Activated CD8-positive, alpha-beta memory T cell treated with anti-CD3 and anti-CD28 coated beads, Interleukin-2, amount 50 U/mL, for 24 hours (primary cell): ENCODE data around the gene ZDHHC5.
A peak's percentile ranks its signal among the peaks of the same experiment; 100 is the strongest.
"Not testable (repeated sequence)": the region's sequence is repeated elsewhere in the genome, so short reads cannot be mapped to it uniquely, and the experiment has no call there.

Experiments
- DNase-seq: peaks from one replicate; pipeline ENCODE4 v3.0.0-alpha.2; 2020; ENCODE audit errors: extremely low read depth

Gene ZDHHC5

DNA sequence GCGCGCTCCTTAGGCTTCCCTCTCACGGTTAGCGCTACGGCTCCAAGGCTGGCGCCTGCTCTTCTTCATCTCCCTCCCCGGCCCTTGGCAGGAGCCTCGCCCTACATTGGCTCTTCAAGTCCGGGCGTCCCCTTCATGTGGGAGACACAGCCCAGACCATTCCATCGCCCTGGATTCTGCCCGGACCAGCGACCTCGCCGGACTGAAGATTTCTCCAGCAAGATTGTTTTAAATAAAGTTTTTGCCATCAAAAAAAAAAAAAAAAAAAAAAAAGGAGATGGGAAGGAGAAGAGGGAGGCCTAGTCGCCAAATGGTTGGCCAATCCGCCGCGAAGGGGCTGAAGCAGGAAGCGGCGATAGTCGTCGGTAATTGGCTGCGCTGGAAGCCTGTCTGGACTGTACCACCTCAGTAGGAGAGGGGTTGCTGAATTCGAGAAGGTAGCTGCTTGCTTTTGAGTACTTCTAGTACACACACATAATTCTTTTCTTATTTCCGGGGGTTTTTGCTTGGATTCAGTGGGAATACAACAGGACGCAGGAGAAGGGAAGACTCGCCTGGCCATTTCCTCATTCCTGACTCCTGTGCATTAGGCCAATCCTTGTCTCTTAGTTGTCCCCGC lies 688 bp upstream of the ZDHHC5 start:
- DNase-seq, result peak; percentile 86

DNA sequence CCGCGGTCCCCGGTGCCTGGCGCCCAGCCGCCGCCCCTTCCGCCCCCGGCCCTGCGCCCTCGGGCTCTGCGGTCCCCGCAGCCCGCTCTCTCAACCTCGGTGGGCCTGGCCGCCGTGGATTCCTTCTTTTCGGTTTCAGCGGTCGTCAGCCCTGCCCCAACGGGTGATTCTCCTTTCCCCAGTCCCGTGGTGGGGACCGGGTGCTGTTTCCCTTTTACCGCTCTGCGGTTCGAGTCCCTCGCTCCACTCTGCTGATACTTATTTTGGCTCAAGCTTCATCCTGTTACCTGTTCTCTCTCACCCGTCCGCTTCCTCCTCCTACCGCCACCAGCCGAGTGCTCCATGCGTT lies 494 bp downstream of the ZDHHC5 start:
- no peak for DNase-seq

DNA sequence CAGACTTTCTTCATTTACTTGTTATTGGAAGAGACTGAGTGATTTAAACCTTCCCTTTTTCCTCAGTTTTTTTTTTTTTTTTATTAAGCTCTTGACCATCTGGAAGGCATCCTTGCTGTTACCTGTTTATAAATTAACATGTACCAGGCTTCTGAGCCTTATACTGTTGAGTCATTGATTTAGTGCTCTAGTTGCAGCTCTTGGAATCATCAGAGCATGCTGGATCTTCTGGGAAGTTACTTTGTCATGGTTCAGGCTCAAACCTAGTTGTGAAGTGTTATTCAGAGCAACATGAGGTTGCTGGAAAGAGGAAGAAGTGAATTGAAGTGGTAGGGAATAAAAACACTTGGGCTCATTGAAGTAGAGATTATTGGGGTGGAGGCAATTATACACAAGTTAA lies 6.3 kb downstream of the ZDHHC5 start:
- DNase-seq, result no peak

DNA sequence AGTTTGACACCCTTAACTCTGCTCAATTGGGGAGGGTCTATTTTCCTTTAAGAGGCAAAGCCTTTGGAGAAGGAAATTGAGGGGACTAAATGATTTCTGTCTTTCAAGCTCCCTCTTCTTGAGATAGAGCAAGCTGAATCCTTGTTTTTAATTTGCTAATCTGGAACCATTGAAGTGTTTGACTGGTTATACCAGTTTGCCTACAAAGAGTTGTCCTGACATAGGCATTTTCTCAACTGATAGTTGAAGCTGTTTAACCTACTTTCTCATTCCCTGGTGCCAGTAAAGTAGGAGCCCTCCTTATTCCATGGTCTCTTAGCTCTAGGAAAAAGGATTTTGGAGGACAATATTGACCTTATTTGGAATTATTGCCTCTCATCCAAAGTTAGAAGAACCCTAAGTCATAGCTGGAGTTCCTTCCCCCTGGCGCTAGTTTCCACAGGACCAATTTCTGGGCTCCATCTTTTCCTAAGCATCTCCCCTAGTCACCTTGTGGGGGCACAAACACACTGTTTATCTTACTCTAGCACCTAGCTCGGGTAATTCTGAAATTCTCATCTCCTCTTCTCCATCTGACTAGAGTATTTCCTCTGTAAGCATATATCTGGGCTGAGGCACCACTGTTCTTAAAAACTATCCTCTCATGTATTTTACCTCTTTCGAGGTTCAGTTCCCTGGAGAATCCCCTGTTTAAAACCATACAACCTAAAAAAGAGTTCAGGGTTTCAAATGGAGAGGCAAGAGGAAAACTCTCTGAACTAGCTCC lies 7.4 kb downstream of the ZDHHC5 start:
- no peak for DNase-seq

DNA sequence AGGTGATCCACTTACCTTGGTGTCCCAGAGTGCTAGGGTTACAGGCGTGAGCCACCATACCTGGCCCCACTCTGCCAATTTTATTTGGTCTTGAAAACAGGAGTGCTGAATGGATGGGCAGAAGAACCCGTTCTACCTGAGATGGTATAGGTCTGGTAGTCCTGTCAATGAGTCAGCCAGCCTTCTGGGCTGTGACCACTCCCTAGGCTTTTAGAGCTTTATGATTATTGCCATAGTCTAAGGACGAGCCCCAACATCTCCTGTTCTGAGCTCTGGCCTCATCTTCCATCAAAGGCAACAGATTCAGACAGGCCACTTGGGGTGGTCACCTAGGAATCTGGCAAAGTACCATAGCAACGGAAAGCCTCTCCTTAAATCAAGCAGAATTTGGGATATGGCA lies 11.5 kb downstream of the ZDHHC5 start:
- no peak for DNase-seq

DNA sequence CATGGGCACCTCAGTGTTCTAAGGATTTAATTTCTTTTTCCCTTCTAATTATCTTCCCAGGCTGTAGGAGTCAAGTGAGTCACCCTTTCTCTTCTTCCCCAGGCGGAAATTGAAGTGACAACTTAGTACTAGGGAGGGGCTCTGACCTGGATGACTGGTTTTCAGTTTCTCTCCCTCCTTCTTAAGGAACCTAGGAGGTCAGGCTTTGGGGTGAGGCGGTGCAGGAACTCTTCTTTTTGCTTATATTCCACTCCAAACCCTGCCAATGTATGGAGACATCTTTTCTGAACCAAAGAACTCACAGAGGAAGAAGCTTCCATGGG lies 12.6 kb downstream of the ZDHHC5 start:
- no peak for DNase-seq

DNA sequence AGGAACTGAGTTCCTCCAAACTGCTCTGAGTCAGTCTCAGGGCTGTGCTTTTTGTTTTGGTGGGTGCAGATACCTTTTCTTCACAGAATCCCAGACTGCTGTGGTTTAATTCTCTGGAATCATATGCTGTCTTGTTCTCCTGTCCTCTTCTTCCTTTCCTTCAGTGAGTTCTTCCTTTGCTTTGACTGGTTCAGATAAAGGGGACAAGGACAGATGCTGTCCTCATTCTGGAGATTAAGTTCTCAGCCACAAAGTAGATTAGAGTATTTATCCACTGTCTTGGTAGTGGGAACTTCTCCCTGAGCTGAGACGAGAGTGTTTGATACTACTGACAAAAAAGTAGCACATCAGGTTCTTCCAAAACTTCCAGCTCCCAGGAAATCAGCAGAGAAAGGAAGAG lies 13.3 kb downstream of the ZDHHC5 start:
- DNase-seq, result no peak

DNA sequence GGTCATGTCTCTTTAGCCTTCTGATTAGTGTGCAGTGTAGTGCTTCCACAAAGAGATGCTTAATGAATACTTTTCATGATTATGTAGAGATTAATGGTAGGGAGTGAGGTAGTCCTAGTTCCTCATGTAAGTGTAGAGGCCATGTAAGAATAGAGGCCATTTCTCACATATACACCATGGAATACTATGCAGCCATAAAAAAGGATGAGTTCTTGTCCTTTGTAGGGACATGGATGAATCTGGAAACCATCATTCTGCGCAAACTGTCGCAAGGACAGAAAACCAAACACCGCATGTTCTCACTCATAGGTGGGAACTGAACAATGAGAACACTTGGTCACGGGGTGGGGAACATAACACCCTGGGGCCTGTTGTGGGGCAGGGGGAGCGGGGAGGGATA lies 22.6 kb downstream of the ZDHHC5 start:
- not testable (repeated sequence) for DNase-seq

DNA sequence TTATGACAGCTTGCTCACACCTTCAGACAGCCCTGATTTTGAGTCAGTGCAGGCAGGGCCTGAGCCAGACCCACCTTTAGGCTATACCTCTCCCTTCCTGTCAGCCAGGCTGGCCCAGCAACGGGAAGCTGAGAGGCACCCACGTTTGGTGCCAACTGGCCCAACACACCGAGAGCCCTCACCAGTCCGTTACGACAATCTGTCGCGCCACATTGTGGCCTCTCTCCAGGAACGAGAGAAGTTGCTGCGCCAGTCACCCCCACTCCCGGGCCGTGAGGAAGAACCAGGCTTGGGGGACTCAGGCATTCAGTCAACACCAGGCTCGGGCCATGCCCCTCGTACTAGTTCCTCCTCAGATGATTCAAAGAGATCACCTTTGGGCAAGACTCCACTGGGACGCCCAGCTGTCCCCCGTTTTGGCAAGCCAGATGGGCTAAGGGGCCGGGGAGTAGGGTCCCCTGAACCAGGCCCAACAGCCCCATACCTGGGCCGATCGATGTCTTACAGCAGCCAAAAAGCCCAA lies 31.0 kb downstream of the ZDHHC5 start:
- no peak for DNase-seq

DNA sequence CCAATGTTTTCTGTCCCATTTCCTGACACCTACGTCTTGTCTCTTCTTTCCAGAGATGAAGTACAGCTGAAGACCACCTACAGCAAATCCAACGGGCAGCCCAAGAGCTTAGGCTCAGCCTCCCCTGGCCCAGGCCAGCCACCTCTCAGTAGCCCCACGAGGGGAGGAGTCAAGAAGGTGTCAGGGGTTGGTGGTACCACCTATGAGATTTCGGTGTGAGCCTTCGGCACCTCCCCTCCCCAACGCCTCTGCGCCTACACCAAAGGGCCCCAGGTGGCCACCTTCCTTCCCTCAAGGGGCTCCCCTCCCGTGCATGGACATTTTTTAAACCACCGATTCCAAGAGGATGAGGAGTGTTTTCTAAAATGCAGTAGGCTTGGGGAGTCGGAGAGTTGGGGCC lies 31.9 kb downstream of the ZDHHC5 start:
- DNase-seq, result no peak

DNA sequence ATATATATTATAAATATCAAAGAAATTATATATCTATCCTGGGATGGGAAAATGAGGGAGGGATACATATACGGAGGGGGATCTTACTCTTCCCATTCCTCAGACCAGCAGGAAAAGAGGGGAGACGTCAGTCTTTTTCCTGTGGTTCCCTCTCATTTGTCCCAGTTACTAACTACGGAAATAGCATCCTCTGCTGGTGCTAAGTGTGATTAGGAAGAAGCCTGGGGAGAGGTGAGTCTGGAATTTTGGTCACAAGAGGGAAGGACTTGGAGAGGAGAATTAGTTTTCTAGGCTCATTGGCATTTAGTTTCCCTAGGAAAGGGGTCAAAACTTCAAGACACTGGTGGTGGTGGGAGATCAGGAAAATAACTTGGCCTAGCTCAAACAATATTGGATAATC lies 32.5 kb downstream of the ZDHHC5 start:
- DNase-seq, result no peak

DNA sequence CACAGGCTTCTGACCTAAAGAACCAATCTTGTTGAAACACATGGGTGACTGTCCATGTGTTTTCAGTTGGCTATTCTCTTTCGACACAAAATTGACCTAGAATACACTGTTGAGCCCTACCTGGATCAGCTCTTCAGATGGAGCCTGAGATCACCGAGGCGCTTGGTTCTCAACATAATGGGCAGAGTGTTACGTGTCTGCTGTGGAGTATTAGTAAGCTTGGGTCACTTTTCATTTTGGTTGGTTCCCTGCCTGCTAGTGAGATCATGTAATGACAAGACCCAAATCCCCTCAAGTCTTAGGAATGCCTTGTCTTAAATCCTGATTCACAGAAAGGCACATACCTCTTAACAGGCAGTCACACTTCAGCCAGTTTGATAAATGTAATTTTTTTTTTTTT lies 35.4 kb downstream of the ZDHHC5 start:
- DNase-seq, result no peak

DNA sequence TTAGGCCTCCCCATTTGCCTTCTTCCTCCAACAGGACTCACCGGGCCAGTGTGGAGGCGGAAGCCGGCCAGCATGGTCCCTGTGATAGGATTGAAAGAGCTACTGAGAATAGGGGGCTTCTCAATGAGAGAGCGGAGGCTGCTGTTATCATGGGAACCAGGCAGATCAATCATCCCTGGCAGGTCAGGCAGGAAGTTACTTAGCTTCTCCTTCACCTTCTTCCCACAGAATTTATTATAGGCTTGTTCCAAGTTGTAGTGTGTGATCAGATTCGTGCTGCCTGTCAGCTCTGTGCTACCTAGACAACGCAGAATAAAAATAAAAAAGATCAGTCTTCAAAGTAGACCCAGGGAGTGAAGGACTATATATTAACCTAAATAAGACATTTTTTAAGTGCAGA lies 37.0 kb downstream of the ZDHHC5 start:
- DNase-seq, result no peak

DNA sequence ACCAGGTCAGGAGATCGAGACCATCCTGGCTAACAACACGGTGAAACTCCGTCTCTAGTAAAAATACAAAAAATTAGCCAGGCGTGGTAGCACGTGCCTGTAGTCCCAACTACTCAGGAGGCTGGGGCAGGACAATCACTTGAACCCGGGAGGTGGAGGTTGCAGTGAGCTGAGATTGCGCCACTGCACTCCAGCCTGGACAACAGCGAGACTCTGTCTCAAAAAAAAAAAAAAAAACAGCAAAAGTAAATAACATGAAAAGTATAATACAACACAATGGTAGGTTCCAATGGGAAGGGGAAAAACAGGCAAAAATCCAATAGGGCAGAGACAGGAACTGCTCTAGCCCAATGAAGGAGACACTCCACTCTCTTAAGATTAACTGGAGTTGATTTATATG lies 37.5 kb downstream of the ZDHHC5 start:
- not testable (repeated sequence) for DNase-seq

DNA sequence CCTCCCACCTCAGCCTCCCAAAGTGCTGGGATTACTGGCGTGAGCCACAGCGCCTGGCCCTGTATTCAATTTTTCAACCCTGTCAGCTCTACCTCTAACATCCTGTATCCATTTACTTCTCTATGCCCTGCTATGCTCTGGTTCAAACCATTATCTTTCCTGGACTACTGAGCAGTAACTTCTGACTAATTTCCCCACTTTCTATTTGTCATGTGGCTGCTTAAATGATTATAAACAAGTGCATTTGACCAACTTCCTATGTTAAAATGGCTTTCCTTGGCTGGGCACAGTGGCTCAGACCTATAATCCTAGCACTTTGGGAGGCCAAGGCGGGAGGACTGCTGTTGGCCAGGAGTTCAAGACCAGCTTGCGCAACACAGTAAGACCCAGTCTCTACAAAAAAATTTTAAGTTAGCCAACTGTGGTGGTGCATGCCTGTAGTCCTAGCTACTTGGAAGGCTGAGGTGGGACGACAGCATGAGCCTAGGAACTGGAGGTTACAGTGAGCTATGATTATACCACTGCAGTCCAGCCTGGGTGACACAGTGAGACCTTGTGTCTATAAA lies 42.0 kb downstream of the ZDHHC5 start:
- no peak for DNase-seq

DNA sequence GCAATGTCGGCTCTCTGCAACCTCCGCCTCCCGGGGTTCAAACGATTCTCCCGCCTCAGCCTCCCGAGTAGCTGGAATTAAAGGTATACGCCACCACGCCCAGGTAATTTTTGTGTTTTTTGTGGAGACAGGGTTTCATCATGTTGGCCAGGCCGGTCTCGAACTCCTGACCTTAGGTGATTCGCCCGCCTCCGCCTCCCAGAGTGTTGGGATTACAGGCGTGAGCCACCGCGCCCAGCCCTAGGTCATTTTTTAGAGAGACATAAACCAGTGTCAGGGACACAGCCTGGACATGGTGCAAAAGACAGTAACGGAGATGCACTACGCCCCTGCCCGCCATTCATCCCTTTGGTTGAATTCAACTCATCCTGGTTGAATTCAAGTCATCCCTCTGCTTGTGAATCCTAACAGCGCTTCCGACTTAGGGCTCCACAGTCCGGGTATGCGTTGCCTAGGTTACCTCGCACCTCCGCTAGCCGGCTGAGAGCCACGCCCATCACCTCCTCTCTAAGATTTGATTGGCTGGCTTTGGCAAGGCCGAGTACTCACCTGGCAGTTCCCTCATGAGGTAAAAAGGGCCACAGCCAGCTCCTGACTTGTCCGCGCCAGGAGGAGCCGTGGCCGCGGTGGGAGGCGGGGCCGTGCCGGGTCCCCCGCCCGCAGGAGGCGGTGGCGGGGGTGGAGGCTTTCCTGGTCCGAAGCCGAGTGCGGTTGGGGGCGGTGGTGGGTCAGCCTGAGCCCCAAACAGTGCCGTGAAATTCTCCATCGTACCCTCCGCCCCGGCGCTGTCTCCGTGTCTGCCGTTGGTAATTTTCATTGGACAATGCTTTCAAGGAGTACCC lies 43.7 kb downstream of the ZDHHC5 start, which contains the start of gene MED19:
Gene MED19, minus strand, starts transcription at position 802 of the 842 bp plus-strand sequence. Its CDS starts 36 bp downstream, at position 766.
- peak; percentile 49 for DNase-seq

DNA sequence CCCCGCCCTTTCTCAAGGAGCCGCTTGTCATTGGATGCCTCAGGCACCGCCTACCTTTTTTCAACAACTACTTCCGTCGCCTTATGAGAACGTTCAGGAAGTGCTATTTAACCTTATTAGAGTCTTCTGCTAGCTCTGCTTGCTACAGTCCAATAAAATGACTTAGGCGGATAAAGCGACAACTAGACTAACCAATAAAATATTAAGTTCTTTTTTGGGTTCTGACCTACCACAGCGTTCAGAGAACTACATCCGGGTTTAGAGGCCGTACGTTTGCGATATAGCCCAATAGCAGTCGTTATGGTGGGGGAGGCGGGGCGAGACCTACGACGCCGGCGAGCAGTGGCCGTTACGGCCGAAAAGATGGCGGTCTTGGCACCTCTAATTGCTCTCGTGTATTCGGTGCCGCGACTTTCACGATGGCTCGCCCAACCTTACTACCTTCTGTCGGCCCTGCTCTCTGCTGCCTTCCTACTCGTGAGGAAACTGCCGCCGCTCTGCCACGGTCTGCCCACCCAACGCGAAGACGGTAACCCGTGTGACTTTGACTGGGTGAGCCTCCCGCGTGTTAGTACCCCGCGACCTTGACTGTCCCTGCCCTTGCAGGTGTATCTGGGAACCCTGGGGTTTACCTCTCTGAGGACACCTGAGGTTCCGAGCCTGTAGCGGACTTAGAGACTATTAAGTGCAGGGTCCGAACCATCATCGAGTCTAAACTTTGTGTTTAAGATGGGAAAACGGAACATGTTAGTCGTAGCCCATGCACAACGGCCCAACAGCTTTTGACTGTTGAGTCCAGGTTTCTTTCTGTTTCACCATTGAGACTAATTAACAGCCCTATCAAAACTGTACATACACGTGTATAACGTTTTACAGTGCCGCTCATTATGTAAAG lies 44.6 kb downstream of the ZDHHC5 start, which contains the start of gene TMX2:
Gene TMX2, plus strand, starts transcription at position 338 of the 895 bp plus-strand sequence. Its CDS starts 26 bp downstream, at position 364.
- peak; percentile 84 for DNase-seq

DNA sequence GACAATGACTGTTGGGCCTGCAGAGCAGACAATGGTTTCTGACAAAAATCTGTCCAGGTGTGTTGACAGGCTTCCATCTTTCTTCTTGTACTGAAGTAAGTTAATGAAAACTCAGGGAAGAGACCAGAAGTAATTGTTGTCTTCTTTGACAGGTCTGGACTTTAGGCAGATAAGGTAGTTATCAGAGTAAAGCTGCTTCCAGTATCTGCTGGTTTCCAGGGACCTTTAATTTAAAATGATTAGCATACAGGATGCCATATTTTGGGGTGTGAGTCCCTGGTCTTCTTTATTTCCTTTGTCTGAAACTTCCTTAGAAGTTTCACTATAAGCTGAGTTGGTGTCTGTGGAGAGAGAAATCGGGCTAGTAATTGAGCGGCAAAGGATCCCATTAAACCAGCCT lies 45.9 kb downstream of the ZDHHC5 start:
- DNase-seq, result no peak

DNA sequence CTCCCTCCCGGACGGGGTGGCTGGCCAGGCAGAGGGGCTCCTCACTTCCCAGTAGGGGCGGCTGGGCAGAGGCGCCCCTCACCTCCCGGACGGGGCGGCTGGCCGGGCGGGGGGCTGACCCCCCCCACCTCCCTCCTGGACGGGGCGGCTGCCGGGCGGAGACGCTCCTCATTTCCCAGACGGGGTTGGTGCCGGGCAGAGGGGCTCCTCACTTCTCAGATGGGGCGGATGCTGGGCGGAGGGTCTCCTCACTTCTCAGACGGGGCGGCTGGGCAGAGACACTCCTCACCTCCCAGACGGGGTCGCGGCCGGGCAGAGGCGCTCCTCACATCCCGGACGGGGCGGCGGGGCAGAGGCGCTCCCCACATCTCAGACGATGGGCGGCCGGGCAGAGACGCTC lies 48.8 kb downstream of the ZDHHC5 start:
- DNase-seq, result not testable (repeated sequence)

DNA sequence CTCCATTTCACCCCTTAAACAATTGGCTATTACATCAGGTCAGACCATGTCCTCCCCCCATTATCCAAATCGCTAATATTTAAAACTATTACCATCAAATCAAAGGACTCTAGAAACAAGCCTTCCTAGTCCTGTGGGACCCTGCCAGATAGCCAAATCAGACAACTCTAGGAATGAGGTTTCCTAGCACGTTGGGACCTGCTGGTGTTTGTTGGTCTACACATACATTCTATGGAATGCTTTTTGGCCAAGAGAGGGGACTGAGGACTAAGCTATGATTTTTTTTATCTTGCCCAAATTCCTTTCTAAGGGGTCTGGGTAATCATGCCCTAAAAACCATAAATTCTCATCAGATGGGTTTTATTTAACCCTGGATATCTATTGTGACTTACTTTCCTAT lies 59.3 kb downstream of the ZDHHC5 start:
- no peak for DNase-seq

DNA sequence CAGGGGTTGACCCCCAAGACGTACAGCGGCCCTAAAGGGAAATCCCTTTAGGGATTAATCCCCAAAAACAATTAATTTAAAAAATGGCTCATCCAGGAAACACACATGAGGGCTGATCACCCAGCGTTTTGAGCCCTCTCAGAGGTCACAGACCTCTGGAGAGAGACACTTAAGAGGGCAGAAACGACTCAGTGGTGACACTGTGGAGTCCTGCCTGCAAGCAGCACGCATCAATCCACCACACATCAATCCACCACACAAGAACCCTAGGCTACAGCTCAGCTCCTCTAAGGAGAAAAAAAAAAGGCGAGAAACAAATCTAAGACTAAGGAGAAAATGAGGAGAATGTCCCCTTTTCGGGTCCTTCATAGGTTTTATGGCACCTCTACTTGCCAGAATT lies 60.9 kb downstream of the ZDHHC5 start:
- DNase-seq, result no peak
